ENCODE results near the gene DLG5.

The DLG5 gene

DNA sequence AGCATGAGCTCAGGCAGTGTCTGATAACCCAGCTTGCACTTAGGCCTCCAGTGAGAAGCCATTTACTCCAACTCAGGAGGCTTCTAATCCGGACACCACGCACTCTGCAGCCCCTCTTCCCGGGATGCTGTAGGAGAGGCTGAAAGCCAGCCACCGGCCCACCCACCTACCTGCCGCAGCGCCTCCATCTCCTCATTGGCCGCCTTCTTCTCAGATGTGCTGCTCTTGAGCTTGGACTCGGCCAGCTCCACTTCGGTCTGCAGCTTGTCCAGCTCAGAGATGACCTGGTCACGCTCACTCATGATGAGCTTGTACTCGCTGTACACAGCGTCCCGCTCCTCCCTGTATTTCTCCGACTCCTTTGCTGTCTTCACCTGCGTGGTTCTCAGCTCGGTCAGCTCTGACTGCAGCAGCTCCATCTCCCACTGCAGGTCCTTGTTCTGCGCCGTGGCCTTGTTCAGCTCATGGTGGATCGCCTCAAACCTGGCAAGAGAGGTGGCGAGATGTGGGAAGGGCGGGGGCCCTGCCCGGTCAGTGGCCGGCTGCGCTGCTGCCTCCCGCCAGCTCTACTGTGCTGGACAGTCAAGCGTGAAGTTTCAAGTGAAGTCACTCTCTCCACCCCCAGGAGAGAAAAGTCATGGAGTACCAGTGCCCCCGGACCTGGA is 84.7 kb downstream of the DLG5 start:
- no peak for DNase-seq (ENCODE audit: low spot score)

DNA sequence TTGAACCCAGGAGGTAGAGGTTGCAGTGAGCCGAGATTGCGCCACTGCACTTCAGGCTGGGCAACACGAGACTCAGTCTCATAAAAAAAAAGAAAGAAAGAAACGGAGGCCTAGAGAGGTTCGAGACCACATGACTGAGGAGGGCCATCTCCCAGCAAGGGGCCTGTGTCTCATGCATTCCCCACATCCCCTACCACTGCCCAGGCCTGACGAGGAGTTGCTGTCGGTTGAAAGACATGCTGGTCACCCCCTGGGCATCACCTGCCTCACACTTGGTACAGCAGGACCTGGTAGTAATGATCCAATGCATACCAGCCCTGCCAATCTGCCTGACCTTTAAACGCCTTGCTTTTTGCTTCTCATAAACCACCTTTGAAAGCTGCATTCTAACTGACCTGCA is 85.9 kb downstream of the DLG5 start:
- DNase-seq (ENCODE audit: low spot score), result no peak

DNA sequence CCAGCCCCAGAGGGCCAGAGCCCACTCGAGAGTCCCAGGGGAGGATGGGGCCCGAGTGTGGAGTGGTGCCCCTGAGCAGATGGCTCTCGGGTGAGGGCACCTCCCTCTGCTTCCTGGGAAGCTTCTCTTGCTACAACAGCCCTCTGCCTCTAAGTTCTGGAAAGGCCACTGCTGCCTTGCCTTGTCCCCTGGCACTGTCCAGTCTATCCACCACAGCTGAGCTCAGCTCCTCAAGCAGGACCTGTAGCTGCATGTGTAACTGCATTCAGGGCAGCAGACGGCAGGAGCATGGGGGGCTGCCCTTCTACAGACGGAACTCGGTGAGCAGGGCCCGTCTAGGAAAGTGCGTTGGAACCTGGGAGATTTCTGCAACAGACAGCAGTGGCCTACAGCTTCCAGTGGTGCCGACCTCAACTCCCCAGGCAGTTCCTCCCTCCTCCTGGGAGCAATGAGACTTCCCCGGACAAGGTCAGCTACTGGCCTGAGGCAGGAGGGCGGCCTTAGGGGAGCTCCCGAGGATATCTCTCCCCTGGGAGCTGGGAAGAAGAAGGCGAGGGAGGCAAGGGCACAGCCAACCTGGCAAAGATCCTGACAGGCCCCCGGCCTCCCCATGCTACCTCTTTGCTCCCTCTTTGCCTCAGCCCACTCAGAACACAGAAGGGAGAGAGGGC is 88.5 kb downstream of the DLG5 start:
- DNase-seq (ENCODE audit: low spot score), result no peak

DNA sequence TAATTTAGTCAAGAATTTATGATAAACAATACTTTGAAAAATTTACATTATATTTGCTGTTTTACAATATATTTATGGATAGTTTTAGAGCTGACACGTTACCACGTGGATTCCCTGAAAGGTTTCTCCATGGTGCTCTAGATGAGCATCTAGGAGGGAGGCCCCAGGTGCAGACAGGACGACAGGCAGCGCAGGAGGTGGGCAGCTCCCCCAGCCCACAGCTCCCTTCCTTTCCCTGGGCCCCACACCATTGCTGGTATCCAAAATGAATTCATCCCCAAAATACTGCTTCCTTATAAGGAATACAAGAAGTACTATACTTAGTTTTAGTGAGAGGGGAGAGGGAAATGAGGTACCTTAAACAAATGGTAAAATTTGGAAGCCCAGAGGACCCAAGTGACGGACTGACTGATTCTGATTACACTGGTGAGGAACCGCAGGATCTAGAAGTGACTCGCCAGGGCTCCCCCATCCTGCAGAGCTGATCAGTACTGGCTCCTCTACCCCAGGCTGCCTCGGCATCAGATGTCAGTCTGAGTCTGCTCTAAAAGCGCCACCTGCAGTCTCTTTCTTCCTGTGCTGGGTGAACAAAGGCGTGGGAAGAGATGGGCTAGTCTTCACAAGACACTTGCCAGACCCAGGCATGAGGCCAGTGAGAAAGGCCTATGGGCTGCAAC is 89.2 kb downstream of the DLG5 start:
- DNase-seq (ENCODE audit: low spot score), result no peak

DNA sequence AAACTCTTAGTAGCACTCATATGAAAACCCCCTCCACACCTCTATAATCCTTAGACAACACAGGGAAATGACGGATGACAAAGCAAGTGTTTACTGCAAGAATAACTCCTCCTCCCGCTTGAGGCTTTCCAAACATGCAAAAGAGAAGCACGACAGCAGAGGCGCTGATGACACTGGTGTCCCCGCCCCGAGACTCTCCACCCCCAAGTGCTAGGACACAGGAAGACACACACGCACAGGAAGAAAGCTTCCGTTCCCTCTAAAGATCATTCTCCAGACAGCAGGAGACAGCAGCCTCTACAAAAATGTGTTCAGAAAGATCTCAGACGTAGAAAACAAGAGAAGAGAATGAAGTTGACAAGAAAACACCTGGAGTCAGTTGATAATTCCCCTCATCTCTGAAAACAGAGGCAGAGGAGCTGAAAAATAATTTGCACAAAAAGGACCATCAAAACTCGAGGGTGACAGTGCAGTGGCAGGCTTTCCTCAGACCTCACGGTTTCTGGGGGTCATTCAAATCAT is 90.2 kb downstream of the DLG5 start:
- peak; percentile 77 for DNase-seq (ENCODE audit: low spot score)

DNA sequence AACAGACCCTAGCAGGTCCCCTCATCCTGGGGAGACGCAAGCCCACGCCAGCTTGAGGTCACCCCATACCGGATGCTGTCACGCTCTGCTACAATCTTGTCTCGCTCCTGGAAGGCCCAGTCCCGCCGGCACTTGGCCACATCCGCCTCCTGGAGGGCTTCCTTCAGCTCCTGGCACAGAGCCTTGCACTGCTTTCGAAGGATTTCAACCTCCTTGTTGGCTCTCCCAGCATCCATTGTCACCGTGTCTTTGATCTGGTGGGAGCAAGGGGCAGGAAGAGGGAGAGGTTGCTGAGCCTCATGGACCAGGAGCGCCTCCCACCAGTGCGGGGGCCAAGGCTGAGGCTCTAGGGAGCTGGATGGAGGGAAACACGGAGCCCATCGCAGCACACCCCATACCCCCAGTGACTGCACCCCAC is 90.9 kb downstream of the DLG5 start:
- DNase-seq (ENCODE audit: low spot score), result no peak

DNA sequence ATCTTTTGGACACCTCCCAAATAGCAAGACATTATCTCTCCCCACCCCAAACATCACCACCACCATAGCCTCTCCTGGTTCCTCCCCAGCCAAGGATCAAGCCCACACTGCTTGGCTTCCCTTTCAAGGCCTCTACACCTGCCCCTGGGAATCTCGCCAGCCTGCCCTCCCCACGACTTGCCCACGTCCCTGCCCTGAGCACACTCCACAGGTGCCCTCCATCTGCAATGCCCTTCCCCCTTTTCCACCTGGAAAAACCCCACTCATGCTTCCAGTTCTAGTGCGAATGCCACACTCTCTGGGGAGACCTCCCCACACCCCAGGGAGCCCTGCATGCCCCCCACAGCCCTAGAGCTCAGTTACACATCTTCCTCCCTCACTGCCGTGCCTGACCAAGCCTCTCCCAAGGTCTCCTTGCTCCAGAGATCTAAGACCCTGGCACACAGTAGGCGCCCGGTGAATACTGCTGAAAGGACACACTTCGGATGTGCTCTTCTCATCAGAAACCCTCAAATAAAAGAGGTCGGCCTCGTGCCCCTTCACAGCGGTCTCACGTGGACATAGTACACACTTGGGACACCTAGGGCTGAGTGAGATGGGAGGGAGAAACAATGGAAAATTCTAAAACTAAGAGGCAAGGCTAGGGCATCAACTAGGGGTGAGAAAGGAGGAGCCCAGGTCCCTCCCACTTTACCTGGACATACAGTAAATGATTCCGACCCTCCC is 91.4 kb downstream of the DLG5 start:
- DNase-seq (ENCODE audit: low spot score), result no peak

DNA sequence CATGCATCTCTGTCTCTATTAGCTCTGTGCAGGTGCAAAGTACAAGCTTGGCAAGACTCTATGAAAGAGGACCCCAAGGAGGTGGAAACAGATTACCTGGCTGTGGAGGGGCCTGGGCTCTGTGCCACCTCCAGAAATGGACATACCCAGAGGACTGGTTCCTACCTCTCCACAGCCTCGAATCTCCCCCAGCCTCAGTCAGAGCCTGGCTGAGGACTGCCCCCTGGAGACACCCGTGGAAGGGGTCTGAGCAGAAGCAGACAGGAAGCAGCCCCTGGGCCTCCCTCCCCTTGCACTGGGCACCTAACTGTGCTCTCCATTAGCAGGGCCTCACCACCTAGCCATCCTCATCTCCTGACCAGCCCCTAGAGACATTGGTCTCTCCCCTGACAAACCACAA is 92.0 kb downstream of the DLG5 start:
- no peak for DNase-seq (ENCODE audit: low spot score)

DNA sequence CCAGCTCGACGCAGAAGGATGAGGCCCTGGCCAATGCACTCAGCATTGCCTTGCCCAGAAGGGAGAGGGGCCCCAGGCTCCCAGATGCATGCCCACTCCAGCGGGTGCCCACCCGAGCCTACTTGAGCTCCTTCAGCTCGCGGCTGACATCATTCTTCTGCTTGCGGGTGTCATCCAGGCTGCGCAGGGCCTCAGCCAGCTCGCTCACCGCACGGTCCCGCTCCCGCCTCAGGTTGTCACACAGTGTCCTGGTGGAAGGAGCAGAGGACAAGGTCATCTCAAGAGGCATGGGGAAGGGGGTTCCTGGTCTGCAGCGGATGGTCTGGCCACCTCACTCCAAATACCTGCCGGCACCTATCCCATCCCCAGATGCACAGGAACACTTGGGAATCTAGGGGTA is 92.8 kb downstream of the DLG5 start:
- DNase-seq (ENCODE audit: low spot score), result no peak

DNA sequence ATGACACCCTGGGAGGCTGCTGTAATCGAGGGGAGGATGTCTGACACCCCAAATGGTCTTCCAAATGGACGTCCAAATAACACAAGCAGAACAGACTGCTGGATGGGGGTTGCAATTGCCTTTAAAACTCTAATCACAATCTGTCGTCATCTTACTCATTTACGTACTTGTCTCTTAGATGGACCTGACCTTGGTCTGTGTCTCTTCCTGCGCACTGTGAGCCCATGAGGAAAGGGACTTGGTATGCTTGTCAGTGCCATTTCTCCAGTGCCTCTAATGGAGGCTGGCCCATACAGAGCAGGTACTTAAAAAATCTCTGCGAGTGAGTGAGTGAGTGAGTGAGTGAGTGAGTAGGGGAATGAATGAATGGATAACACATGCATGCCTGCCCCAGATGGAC is 93.3 kb downstream of the DLG5 start:
- DNase-seq (ENCODE audit: low spot score), result no peak

DNA sequence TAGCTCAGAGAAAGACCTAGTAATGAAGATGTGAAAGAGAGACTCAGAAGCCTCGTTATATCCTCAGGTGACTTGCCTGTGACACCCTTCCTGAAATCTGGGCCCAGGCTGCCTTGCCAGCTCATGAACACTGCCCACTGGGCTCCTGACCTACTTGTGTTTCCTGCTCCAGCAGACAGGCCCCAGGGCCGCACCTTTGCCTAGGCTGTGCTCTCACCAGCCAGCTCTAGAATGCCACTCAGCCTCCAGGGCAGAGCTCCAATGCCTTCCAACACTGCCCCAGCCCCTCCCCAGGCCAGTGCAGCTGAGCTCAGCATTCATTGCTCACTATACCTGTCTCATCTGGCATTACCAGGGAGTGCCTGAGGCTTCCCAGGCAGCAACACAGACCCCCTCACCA is 94.3 kb downstream of the DLG5 start:
- DNase-seq (ENCODE audit: low spot score), result no peak

DNA sequence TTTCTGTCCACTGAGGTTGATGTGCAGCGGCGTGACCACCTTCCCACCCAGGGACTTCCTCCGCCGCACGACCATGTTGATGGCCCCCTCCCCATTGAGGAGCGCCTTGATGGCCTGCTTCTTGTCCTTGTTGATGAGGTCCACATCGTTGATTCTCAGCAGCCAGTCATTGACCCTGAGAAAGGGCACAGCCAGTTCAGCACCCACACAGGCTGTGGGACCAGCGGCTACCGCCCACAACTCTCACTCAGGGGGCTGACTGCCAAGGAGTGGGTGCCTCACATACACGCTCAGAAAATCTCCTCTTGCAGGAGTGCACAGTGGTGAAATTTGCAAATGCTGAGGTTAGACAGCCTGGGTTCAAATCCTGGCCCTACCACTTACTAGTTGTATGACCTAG is 97.2 kb downstream of the DLG5 start:
- DNase-seq (ENCODE audit: low spot score), result no peak

DNA sequence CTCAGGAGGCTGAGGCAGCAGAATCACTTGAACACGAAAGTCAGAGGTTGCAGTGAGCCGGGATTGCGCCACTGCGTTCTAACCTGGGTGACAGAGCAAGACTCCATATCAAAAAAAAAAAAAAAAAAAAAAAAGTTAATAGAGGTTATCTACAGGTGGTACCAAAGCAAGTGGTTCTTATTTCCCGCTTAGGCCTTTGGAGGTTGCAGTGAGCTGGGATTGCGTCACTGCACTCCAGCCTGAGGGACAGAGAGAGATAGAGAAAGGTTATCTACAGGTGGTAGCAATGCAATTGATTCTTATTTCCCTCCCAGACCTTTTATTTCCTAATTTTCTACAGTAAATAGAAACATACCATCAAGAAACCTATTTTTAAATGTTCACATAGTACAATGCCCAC is 98.2 kb downstream of the DLG5 start:
- no peak for DNase-seq (ENCODE audit: low spot score)

DNA sequence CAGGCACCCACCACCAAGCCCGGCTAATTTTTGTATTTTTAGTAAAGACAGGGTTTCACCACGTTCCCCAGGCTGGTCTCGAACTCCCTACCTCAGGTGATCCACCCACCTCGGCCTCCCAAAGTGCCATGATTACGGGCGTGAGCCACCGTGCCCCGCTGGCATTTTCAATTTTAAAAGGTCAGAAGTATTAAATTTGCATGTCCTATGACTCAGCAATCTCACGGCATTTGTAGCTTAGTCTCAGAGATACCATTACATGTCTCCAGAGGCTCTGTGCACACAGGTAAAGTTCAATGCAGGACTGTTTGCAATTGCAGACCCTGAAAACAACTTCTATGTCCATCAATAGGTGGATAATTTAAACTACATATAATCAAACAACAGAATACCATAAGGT is 99.2 kb downstream of the DLG5 start:
- no peak for DNase-seq (ENCODE audit: low spot score)

DNA sequence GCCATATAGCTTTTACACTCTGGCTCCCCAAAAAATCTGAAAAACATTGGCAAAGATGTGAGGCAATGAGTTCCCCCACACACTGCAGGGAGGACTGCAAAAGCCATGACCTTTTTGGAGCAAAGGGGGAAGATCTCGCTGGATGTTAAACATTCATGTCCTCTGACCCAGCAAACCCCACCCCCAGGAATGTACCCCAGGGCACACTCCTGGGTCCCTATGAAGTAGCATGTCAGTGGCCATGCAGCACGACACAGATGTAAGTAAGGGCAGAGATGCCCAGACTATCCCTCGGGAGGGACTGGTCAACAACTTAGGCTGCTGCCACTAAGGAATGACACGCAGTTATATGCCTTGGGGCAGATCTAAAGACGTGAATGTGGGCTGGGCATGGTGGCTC is 100.6 kb downstream of the DLG5 start:
- no peak for DNase-seq (ENCODE audit: low spot score)

DNA sequence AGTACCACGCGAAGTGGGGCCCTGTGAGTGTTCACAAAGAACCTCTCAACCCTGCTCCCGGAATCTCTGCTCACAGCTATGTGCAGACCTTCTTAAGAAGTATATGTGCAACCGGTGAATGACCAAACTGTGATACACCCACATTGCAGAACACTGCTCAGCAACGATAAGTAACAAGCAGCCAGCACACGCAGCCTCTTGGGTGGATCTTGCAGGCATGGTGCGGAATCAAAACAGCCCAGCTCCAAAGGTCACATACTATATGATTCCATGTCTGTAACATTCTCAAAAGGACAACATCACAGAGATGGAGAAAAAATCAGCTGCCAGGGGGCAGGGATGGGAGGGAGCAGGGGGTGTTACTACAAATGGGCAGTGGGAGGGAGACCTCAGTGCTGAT is 101.6 kb downstream of the DLG5 start:
- DNase-seq (ENCODE audit: low spot score), result no peak

DNA sequence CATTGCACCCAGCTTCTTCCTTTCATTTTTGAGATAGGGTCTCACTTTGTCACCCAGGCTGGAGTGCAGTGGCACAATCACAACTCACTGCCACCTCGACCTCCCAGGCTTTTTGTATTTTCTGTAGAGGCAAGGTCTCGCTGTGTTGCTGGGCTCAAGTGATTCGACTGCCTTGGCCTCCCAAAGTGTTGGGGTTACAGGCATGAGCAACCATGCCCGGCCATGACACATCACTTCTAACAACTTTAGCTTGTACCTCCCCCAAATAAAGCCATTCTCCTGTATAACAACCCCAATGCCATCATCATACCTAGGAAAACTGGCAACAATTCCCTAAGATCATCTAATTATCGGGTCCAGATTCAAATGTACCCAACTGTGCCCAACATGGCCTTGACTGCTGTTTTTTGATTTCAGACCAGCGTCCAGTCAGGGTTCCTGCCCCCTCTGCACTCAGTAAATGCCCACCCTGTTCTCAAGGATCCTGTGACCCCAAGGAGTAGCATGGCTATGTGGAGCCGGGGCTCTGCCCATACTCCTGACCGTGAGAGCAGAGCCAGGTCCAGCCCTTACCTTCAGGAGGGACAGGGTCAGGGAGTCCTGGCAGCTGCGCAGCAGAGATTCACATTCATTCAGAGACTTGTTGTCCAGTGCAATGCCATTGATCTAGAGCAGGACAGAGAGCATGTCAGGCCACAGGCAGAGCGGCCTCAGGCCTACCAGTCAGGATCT is 102.6 kb downstream of the DLG5 start:
- no peak for DNase-seq (ENCODE audit: low spot score)

DNA sequence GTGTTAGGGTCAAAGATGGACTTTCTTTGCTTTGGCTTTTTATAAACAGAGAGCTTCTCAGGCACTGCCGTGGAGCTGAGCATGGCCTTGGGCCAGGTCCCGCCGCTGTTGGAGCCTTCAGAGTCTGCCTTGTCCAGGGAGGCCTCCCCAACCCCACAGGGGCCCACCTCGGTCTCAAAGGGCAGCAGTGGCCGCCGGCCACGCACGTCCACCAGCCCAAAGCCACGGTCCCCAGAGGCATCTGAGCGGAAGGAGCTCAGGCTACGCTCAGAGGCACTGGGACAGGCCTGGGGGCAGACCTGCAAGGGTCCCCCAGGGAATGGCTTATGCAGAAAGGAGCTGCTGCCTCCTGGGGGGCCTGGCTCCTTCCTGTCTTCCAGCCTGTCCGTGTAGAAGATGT is 105.0 kb downstream of the DLG5 start:
- no peak for DNase-seq (ENCODE audit: low spot score)

DNA sequence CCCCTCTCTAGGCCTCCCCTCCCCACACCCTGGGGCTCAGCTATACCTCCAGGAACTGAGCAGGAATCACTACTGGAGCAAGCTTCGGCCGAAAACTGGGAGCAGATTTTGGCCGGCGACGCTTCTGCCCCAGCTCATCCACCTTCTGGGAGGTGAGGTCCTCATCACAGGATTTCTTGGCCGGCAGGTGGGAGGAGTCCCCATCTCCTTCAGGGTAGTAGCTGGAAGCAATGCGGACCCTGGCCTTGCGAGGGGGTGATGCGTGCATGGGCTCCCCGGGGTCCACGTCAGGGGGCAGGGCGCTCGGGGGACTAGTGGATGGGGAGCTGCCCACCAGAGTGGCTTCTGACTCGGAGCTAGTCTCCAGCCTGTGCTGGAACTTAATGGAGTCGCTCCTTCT is 105.5 kb downstream of the DLG5 start:
- no peak for DNase-seq (ENCODE audit: low spot score)

DNA sequence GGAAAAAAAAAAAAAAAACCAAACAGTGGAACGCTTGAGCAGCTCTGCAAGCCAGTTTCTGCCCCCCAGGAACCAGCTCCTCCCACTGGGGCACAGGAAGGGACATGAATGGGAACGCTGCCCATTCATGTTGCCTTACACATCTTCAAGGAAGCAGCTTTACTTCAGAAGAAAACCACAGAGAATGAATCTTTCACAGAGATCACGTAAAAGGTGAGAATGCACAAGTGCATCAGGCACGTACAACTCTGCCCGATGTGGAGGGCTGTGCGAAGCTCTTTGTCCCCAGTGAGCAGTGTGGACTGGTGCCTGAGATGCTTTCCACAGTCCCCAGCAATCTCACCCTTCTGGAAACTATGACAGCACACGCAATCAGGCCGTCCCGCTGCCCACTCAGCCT is 106.2 kb downstream of the DLG5 start:
- no peak for DNase-seq (ENCODE audit: low spot score)

DNA sequence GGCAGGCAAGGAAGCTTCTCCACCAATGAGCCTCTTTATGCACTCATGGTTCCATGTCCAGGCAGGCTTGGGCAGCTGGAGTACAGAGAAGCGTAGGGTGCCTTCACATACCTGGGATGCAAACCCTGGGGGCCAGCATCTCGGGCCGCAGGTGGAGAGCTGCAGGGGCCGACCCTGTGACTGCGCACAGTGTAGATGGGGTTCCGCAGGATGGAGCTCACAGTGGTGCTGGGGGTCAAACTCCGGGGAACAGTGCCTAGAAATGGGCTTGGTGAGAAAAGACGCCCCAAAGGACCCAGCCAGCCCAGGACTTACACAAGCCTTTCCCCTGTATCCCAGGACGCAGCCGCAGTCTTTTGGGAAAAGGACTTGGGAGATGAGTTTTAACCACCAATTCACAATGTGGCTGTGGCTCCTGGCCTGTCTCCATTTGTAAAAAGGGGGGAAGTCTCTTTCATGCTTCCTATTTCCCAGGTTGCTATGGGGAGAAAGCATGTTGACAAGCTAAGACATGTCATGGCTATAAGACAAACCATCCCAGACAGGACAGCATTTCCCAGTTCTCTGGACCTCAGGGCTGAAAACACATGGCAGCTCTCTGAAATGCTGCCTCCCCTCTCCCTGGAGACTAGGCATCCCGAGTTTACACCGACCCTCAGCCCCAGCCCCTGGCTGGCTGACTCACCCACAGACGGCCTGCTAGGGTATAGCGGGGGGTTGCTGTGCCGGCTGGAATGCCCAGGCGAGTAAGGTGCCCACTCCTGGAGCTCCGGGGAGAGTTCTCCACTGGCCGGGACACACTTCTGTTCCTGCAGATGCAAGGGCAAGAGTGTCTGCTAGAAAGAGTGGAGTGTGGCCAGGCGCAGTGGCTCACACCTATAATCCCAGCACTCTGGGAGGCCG is 107.1 kb downstream of the DLG5 start:
- no peak for DNase-seq (ENCODE audit: low spot score)

Measured in AG20443 (cell line).